ENCODE measurements around the gene AGPAT3.

Gene AGPAT3

DNA sequence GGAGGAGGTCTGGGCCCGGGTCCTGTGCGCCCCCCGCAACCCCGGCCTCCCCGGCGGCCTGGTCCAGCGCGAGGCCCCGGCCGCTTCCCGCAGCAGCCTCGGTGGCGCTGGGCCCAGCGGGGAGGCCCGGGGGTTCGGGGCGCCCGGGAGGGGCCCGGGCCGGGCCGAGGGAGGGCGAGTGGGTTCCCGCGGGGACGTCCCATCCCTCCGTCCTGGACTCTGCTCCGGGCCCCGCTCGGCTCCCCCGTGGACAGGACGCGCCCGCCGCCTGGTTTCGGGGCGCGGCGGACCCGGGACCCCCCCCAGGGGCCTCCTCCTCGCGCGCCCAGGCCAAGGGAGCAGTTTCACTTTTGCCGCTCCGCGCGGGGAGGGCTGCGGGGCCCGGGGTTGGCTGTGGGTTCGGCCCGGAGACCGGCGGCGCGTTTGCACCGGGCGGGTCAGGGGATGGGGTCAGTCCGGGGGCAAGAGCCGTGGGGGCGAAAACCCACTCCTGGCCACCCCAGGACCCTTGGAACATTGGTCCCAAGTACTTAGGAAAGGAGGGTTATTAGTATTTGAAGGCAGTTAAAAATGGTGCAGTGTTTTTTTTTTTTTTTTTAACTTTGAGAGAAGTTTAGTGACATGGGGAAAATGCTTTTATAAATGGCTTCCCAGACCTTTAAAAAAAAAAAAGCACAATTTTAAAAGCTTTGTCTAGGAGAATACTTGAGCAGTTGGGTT, 677 bp downstream of the AGPAT3 start:
- FAIRE-seq = no peak

DNA sequence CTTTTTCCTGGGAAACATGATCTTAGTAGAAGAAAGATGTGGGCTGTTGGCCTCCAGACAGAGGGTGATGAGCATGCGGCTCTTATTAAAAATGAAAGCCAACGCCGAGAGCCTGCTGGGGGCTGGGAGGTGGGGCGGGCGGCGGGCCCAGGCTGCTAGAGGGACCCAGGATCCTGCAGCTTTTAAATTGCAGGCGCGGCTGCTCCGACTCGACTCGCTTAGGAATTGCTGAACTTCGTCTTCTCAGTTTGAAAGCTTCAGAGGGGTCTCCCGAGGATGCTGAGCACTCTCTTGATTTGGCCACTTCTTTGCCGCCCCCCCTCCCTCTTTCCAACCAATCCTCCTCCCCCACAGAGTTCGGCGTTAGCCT, 1.2 kb downstream of the AGPAT3 start:
- no peak for FAIRE-seq

DNA sequence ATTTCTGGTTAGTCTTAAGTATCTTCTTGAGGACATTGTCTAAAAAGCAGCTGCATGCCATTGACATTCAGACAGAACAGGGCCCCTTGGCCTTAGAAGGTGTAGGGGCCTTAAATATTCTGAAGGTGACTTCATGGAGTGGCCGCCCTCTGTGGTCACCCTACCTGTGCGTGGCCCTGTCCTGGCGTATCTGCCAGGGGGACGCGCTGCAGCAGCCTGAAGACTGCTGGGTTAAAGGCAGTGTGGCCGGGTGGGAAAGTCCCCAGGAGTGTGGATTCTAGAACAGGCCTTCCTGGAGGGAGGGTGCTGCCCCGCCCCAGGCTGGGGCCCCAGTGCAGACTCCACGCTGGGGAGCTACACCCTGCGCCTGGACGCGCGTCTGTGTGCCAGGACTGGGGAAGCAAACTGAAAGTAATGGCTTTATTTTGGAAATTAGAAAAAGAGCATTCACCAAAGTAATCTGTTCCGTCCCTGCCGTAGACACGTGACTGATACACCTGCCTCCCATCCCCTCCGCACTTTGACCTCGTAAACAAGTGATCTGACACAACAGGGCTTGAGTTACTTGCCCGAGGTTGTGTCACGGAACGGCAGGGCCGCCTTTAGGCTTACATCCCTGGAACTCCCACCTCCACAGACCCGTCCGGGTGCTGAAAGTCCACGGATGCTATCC, 1.8 kb downstream of the AGPAT3 start:
- no peak for FAIRE-seq

DNA sequence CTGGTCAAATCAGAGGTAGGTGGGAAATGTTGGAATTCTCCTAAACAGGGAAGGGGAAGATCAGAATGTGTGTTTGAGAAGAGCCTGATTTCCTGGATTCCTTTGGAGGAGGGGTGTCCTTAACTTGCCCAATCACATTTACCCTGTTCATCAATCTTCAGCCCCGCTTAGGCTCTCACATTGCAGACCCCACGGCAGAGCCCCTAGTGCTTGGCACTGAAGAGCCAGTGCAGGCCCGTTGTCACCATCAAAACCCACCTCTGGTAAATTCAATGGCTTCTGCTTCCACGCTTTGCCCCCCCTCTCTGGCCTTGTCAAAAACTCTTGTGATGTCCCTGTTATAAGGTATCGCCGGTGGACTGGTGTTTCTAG, 2.3 kb downstream of the AGPAT3 start:
- no peak for FAIRE-seq

DNA sequence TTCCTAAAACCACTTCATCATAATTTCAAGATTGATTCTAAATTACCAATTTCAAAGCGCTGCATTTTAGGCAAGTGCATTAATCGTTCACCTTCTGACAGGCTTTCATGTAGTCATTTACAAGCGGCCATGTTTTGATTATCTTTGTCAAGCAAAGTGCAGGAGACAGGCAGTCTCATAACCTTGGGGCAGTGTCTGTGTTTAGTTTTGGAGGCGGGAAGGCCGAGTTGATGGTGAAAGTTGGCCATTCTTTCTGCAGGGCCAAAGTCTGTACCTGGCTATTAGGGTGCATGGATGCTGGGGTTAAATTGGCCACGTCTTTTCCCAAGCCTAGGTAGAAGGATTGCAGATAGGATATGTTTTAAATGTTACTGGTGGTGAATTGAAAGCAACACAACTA, 2.9 kb downstream of the AGPAT3 start:
- no peak for FAIRE-seq

DNA sequence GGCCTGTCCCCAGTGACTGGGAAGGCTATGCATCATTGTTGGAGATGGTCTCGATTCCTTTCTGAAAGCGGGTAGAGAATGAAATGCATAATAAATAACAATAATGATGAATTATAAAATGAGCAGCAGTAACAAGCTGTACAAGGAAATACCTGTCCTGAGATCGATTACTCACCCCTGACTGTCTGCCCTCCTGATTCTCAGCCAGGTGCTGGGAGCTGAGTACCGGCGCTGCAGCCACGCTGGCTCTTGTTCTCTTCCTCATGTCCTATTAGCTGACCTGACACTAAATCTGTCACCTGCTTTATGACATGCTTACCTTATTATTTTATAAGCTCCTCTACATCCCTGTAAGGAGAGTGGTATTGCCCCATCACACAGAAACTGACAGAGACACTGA, 3.4 kb downstream of the AGPAT3 start:
- FAIRE-seq = no peak

DNA sequence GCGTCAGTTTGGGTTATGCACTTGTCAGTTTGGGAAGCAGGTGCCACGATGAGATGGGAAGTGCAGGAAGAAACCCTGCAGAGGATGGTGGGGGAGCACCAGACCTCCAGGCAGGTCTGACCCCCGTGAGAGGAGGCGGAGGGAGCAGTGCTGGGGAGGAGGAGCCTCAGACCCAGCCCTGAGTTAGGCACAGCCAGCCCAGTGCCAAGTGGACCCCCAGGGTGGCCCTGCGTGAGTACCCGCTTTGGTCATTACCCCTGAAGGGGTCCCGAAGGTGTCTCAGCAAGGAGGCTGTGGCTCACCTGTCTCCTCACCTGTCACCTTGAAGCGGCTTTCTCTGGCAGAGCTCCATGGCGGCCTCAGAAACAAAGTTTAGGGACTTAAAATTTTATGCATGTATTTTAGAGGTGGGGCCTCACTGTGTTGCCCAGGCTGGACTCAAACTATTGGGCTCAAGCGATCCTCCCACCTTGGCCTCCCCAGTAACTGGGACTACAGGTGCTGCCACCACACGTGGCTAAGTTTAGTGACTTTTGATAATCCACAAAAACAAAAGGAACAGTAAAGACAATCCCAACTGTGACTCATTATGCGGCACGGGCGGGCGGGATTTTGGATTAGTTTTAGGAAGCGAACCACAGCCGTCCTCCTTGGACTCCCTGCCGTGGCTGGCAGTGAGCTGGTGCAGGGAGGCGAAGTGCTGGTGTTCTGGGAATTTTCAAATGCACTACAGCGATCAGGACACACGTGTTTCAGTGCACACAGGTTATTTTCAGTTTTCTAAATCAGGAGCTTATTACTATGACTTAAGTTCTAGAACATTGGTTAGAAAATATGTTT, 4.7 kb downstream of the AGPAT3 start:
- no peak for FAIRE-seq

DNA sequence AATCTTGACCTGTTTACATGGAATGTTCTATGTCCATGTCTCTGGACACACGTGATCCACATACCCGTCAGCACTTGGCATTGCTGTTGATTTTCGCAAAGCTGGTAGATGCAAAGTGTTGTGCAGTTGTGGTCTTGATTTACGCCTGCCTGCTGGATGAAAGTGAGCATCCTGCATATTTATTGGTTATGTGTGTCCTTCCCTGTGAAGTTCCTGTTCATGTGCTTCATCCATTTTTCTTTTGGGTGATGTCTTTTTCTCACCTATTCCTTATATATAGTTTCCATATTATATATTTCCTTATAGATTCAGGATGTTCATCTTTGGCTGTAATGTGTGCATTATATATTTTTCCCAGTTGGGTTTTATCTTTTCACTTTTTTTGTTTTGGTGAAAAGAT, 6.5 kb downstream of the AGPAT3 start:
- no peak for FAIRE-seq

DNA sequence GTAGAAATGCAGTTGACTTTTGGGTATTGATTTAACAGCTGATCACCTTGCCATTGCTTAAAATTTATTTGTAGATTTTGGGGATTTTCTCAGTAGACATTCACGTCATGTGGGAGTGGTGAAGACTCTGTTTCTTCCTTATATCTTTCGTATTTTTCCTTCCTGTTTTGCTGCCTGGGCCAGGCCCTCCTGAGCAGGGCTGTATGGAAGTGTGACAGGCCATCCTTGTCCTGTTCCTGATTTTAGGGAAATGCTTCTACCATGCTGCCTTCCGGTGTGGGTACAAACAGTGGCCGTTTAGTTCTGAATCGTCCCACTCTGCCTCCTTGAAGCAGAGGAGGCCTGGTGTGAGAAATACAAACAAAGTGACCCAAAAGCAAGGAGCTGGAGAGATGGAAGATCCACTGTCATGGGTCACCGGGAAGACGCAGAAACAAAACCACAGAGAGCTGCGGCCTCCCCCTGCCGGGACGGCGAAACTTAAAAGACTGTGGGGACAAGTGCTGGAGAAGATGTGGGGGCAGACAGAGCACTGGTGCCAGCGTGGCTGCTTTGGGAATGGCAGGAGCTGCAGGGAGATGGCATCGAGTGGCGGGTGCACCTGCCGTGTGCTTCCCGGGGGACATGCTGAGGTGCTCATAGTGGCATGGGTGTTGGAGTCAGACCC, 7.6 kb downstream of the AGPAT3 start:
- no peak for FAIRE-seq

DNA sequence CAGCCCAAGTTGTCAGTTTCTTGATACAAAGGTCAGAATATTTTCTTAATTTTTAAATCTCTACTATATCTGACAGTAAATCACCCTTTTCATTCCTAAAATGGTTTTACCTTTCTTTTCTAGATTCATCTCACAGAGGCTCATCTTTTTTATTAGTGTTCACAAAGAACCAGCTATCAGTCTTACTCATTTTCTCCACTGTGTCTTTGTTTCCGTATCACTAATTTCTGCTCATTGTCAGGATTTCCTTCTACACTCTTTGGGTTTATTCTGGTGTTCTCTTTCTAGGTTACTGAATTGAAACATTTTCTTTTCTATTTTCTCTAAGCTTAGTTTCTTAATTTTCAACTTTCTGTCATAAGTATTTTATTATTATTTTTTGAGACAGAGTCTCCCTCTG, 8.7 kb downstream of the AGPAT3 start:
- FAIRE-seq = no peak

DNA sequence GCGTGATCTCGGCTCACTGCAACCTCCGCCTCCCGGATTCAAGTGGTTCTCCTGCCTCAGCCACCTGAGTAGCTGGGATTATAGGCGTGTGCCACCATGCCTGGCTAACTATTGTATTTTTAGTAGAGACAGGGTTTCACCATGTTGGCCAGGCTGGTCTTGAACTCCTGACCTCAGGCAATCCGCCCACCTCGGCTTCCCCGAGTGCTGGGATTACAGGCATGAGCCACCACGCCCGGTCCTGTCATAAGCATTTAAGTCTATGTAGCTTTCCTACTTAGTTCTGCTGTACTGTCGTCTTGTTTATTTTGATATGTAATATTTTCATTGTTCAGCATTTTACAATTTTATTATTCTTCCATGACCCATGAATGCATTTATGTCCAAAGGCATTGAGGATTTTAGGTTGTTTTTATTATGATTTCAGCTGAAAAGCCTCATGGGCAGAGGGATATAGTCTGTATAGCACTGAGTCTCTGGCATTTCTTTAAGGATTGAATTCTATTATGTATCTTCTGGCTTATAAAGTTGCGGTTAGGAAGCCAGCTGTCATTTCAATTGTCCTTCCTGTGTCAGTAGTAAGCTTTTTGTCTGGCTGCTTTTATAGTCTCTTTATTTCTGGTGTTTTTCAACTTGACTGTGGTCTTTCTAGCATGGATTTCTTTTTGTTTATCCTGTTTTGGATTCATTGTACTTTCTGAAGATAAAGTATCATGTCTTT, 9.2 kb downstream of the AGPAT3 start:
- no peak for FAIRE-seq

DNA sequence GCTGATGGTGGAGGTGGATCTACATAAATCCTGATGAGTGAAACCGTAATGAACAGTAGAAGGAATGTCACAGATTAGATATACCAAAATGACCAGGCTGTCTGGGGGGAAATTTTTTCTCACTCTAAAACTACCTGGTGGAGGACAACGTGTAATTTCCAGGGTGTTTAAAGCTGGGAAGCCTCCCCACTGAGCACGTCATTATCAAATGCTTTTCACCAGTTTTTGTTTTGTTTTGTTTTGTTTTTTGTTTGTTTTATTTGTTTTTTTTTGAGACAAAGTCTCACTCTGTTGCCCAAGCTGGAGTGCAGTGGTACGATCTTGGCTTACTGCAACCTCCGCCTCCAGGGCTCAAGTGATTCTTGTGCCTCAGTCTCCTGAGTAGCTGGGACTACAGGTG, 11.6 kb downstream of the AGPAT3 start:
- FAIRE-seq = no peak

DNA sequence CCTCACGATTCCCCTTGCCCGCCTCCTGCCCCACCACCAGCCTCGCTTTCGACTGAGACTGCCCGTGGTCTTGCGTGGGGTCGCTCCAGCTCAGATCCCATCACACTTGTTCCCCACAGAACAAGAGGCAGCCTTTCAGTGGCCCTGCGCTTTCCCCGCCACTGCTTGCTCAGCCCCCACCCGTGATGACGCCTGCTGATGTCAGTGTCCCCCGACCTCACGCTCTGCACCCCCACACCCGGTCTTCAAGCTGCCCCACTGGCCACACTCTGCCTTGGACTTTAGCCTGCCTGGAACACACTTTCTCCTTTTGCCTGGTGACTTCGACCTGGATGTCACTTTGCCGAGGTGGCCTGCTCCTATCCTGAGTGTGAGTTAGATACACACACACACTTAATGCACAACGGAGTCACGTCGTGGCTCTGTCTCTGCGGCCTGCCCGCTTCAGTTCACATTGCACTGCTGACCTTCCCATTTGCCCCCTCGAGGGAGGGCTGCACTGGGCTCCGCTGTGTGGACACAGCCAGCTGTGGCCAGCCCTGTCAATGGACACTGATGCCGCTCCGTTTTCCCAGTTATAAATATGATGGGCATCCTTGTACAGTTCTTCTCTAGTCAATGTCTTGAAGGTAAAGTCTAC, 13.0 kb downstream of the AGPAT3 start:
- no peak for FAIRE-seq

DNA sequence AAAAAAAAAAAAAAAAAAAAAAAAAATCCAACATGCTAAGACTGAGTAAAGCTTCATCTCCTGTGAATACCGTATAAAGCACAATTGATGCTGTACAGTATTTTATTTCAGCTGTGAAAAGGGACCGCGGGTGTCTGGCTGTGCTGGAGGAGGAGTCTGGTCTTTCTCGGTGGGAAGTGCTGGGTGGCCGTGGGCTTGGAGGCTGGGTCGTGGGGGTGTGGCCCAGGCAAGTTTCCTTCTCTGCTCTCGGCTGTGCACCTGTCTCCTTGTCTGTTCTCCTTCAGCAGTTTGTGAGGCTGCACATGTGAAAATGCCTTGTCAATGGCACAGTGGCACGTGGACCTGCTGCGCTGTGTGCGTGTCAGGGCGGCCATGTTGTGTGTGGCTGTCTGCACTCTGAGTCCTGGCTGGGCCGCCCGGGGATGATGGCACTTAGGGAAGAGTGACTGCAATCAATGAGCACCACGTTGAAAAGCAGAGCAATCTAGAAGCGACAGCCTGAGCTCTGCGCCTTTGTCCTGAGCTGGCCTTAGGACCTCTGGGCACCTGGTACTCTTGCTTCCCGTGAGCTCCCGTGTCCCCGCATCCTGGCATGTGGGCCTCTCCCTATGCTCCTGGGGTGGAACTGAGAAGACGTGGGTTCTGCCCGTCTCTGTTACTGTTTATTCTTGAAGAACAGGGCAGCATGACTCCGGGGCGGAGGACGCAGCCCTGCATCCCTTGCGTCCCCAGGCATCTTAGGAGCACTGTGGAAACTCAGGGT, 14.5 kb downstream of the AGPAT3 start:
- no peak for FAIRE-seq

DNA sequence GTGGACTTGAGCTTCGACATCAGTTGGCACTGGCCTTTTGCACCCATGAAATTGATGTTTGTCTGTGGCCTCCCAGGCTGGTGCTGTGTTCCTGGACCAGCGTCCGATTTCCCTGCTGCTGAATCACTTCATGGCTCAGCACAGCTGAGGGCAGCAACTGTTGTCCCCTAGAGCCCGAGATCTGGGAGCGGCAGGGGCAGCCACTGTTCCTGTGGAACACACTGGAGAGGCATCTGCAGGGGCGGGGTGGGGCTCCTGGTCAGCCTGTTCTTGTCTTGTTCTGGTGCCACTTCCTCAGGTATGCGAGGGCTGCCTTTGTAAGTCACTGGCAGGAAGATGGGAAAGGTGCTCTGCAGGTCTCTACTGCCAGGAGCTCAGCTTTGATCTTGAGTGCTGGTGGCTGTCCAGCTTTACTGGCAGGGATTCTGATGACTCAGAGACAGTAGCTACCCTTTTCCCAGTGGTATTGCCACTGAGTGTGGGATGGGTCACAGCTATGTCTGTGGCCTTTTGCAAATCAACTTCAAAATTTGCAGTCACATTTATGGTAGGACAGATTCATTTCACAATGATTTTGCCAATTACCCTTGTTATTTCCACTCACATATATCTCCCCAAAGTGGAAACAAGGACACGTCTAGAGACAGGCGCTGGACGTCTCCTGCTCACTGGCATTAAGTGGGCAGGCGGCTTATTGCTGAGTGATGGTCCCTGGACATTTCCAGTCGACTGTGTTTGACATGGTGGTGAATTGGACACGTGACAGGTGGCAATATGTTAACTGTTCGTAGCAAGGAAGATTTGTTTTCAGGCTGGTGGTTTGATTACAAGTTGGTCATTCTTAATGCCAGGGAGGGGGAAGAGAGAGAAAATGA, 15.3 kb downstream of the AGPAT3 start:
- no peak for FAIRE-seq

DNA sequence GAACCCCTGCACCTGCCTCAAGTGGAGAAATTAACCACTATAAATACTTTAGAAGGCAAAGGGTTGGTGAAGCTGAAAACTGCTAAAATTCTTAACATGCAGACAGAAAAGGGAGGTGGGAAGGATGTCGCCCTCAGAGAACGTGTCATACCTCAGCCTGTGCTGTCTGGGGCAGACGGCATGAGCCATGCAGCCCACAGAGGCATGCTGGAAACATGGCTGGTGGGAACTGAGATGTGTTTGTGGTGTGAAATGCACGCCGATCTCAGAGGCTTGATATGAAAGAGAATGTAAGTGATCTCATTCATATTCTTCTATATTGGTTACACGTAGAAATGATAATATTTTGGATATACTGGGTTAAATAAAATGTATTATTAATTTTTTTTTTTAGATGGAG, 16.3 kb downstream of the AGPAT3 start:
- FAIRE-seq = no peak

DNA sequence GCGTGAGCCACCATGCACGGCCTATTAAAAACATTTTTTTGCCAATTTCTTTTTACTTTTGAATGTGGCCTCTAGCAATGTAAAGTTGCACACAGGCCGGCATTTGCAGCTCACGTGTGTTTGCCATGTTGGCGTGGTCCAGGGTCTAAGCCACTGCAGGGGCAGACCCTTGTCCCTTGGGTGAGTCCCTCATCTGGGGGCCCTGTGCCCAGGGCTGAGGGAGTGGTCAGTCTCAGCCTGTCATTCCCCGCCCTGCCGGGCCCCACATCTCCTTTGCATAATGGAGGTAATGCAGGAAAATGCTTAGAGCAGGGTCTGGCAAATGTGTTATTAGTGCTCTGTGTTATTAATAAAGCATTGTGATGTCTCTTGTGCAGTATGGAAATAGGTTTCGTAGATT, 16.9 kb downstream of the AGPAT3 start:
- FAIRE-seq = no peak

DNA sequence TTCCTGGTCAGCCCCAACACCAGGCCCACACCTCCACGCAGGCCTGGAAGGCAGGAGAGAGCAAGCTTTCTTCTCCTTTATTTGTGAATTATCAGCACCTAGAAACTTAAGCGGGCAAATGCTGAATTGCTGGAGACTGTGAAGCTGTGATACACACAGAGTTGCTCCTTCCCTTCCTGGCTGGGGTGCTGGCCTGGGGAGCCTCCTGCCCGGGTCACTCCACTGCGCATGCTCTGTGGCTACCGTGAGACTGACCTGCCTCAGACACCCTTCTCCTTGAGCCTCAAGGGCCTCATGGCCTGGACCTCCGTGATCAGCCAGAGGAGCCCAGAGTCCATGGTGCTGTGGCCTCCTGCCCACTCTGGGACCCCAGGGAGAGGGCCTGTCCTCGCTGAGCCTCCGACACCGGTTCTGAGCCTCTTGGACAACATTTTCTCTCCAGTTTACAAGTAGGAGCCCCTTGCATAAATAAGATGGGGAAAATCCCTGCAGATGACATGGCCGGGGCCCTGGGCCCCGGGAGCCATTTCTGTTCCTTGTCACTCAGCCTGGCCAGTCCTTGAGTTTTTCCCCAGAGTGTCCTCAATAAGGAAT, 18.0 kb downstream of the AGPAT3 start:
- no peak for FAIRE-seq

DNA sequence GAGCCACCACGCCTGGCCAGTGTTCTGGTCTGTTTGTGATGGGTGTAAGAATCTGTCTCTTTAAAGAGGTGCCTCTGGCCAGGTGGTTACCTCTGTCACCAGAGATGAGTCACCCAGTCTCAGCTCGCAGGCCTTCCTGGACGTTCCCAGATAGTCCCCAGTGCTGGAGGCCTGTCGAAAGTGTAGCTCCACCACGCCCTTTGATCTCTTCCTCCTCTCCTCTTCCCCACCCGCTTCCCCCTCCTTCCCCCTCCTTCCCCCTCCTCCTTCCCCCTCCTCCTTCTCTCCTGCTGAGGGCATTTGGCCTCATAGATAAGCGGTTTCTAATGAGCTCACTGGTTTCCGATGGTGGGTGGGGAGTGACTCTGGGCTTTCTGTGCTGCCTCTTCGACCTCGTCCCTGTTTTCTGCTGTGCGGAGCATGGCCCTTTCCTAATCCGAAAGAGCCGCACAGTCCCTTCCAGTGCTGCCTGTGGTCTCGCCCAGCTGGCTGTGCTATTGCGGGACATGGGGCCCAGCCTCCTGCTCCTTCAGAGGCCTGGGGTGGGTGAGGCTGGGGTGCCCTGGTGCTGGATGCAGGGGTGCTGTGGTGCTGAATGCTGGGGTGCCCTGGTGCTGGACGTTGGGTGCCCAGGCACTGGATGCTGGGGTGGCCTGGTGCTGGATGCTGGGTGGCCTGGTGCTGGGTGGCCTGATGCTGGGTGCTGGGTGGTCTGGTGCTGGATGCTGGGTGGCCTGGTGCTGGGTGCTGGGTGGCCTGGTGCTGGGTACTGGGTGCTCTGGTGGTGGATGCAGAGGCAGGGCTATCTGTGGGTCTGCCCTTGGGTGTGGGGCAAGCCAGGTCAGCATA, 19.2 kb downstream of the AGPAT3 start:
- no peak for FAIRE-seq

Data from A204.1 (cell line).